Fibroblast of upper back skin (primary cell): ENCODE results near the gene CST3.
"Not testable (repeated sequence)": the region's sequence is repeated elsewhere in the genome, so short reads cannot be mapped to it uniquely, and the experiment has no call there.

Source experiments
- DNase-seq: peaks from one replicate; pipeline ENCODE4 v3.0.0-alpha.2; 2013

CST3 gene, protein sequence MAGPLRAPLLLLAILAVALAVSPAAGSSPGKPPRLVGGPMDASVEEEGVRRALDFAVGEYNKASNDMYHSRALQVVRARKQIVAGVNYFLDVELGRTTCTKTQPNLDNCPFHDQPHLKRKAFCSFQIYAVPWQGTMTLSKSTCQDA

DNA sequence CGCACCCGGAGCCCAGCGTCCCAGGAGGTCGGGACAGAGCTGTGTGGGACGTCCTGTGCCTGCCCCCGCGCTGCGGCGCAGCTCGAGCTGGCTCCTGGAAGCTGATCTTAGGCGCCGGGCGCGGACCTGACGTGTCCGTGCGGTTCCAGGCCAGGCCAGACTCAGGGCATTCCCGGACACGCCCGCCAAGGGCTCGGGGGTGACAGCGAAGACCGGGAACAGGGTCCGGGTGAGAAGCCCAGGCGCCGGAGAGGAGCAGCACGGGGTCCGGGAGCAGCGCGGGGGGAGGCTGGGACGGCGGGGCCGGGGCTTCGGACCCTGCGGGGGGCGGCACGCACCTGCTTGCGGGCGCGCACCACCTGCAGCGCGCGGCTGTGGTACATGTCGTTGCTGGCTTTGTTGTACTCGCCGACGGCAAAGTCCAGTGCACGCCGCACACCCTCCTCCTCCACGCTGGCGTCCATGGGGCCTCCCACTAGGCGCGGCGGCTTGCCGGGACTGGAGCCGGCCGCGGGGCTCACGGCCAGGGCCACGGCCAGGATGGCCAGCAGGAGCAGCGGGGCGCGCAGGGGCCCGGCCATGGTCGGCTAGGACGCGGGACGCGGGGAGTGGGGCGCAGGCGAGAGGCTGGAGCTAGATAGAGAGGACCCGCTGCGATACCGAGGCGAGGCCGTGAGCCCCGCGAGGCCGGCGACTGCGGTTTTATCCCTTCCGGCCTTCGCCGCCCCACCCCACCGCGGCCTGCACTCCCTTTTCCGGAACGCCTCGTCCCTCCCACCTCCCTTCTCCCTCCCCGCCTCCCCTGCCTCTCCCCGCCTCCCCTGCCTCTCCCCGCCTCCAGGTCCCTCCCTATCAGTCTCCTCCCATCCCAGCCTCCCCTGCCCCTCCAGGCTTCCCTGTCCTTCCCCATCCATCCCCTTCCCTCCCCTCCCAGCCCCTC lies at the start of gene CST3:
Gene CST3 (minus strand): TSS at position 674 of the 940 bp plus-strand sequence. CDS start 93 bp downstream, at position 581.
- peak; percentile 86 for DNase-seq

- no peak for DNase-seq
Measured at GRCh38 chr20:23686046-23686750, 48.4 kb upstream of the CST3 start.

DNA sequence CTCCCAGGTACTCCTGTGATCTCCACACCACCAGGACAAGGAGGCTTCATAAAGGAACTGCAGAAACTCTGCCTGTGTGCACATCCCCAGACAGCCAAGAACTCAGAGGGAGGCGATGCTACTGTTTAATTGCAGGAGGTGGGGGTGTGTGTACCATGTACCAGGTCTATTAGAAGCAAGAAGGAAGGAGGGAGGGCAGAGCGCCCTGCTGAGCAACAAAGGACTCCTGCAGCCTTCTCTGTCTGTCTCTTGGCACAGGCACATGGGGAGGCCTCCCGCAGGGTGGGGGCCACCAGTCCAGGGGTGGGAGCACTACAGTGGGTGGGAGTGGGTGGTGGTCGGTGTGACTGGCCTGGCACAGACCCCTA lies 47.8 kb upstream of the CST3 start:
- DNase-seq, result not testable (repeated sequence)

- no peak for DNase-seq
Measured at GRCh38 chr20:23684261-23684660, 46.5 kb upstream of the CST3 start.

GRCh38 chr20:23683807-23684206 lies 46.1 kb upstream of the CST3 start:
- no peak for DNase-seq

GRCh38 chr20:23683281-23683680 lies 45.5 kb upstream of the CST3 start:
- no peak for DNase-seq

- DNase-seq, result no peak
Measured at GRCh38 chr20:23680146-23680545, 42.4 kb upstream of the CST3 start.

- no peak for DNase-seq
Measured at GRCh38 chr20:23679133-23680092, 41.7 kb upstream of the CST3 start.

DNA sequence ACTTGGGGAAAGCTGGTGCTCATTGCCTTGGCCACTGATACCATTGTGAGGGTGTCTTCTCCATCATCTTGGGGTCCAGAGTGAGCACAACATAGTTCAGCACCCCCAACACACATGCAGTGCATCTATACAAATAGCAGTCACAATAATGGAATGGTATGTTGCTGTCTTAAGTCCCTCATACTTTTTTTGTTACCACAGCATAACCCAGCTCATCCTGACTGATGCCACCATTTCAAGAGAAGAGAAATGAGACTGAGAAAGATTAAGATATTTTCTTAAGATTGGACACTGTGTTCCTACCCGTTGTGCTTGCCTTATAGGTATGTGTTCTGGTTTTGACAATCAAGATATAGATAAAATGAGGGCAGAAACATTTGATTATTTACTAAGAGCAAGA lies 35.5 kb upstream of the CST3 start:
- no peak for DNase-seq

DNA sequence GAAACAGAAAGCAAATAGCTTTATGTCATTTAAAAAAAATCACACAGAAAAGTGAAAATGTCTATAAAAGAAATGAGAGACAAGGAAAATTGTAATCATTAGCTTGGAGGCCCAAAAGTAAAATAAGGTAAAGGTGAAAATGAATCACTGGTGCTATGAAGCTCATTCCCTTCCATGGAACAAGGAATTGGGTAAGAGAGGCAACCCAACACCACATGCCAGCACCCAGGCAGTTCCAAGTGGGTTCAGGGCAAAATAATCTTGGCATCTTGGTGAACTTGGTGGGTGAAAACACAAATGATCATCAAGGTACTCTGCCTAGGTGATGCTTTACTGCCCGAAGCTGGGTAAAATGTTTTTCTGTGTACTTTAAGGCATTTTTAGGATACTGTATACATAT lies 34.4 kb upstream of the CST3 start:
- no peak for DNase-seq

DNA sequence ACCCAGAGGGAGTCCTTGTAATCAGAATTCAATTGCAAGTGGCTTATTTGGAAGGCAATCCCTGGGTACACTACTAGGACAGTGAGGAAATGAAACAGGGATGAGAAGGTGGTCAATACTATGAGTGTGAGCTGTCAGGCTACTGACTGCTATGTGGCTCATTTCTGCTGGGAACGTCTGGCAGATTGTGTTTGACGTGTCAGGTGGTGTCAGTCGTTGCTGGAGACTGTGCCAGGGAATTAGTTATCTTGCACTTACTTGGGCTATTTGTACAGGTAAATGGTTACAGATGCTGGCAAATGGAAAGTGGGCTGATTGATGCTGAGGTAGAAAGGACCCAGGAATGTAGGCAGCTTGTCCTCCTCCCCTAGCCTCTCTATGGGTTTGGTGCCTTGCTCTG lies 33.7 kb upstream of the CST3 start:
- DNase-seq, result no peak

GRCh38 chr20:23670361-23670760 lies 32.6 kb upstream of the CST3 start:
- no peak for DNase-seq

DNA sequence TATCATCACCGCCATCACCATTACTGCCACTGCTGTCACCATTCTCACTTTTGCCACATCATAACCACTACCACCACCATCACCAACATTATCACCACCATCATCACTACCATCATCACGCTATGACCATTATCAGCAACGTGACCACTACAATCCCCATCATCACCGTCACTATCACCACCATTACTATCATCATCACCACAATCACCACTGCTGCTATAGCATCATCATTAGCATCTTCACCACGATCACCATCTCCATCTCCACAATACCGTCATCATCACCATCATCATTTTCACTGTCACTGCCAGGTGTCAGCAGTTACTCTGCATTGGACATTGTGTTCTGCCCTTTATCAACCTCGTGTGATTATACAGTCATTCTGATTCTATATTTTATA lies 32.1 kb upstream of the CST3 start:
- DNase-seq, result no peak

DNA sequence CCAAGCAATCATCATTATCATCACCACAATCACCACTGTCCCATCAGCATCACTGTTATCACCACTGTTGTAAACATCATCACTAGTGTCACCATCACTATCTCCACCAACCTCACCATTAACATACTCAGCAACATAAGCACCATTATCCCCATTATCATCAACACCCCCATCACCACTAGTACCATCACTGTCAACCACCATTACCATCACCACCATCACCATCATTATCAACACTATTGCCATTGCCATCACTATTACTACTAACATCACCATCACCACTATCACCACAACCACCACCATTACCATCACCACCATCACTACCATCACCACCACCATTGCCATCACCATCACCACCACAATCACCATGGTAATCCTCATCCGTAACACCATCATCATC lies 31.6 kb upstream of the CST3 start:
- no peak for DNase-seq

GRCh38 chr20:23668477-23668951 lies 30.8 kb upstream of the CST3 start:
- peak; percentile 46 for DNase-seq

DNA sequence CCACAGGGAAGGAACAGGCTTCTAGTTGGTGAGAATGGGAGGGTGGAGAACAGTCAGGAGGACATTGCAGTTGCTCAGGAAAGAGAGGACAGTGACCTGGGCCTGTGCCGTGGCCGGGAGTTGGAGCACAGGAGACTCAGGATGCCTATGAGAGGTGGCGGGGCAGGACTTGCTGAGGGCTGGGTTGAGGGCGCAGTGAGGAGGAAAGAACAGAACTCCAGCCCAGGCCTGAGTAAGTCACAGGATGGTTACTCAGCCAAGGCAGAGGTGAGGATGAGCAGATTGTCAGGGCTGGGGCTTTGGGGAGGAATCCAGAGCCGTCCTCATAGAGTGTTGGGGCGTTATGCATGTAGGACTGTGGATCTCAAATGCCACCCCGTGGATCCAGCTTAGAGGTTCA lies 29.9 kb upstream of the CST3 start:
- DNase-seq, result no peak

- no peak for DNase-seq
Measured at GRCh38 chr20:23666698-23667097, 28.9 kb upstream of the CST3 start.

DNA sequence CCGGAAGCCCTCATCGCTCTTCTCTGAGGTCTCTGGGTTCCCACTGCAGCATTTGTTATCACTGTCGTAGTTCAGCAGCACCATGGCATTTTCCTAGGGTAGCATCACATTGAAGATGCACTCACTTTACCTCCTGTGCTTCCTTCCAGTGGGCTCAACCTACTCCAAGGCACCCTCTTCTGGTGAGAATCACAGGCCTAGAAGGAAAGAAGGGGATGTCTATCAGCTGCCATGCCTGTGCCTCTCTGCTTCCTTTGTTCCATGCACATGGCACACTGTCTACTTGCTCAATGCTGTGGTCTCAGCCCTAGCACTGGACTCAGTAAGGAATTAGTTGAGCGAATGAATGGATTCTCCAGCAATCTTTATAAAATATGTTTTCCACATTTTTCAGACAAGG lies 28.4 kb upstream of the CST3 start:
- no peak for DNase-seq

GRCh38 chr20:23664954-23665353 lies 27.2 kb upstream of the CST3 start:
- no peak for DNase-seq

- DNase-seq, result not testable (repeated sequence)
Measured at GRCh38 chr20:23664046-23664445, 26.3 kb upstream of the CST3 start.

GRCh38 chr20:23663180-23663579 lies 25.4 kb upstream of the CST3 start:
- DNase-seq, result no peak

GRCh38 chr20:23662276-23662870 lies 24.6 kb upstream of the CST3 start:
- DNase-seq, result no peak
